ENCODE measurements around the gene SIMC1.

DNA sequence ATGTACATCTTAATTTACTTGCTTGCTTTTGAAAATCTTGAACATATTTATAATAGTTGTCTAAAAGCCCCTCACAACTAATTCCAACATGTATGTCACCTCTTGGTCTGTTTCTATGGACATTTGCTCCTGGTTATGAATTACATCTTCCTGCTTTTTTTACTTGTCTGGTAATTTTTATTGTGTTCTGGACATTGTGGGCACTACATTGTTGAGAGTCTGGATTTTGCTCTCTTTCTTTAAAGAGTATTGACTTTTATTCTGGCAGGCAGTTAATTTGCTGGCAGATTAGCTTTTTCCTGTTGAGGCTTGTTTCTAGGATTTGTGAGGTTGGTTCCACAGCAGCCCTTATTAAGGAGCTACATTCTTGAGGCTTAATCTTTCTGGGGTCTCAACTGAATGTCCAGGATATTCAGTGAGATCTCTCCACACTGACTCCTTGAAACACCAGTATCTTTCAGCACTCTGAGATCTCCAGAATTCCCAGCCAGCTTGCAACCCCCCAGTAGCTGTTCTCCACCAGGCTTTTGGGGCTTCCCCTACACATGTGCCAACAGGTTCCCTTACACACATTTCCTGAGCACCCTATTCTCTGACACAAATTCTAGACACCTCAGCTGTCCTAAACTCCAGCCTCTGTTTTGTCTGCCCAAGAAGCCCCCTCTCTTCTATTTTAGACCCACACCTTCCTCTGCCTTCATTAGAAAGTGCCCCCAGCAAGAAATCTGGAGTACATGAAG is 96.0 kb downstream of the SIMC1 start:
- TF ChIP-seq, protein P1, sequence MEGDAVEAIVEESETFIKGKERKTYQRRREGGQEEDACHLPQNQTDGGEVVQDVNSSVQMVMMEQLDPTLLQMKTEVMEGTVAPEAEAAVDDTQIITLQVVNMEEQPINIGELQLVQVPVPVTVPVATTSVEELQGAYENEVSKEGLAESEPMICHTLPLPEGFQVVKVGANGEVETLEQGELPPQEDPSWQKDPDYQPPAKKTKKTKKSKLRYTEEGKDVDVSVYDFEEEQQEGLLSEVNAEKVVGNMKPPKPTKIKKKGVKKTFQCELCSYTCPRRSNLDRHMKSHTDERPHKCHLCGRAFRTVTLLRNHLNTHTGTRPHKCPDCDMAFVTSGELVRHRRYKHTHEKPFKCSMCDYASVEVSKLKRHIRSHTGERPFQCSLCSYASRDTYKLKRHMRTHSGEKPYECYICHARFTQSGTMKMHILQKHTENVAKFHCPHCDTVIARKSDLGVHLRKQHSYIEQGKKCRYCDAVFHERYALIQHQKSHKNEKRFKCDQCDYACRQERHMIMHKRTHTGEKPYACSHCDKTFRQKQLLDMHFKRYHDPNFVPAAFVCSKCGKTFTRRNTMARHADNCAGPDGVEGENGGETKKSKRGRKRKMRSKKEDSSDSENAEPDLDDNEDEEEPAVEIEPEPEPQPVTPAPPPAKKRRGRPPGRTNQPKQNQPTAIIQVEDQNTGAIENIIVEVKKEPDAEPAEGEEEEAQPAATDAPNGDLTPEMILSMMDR (IDR thresholded peaks at IDR 0.05), result no peak
- TF ChIP-seq EZH2 (IDR thresholded peaks at IDR 0.05), result no peak
